T-helper 2 cell treated with Interferon-gamma antibody and Interleukin-4, amounts not matched to agents 5 μg/mL and 100 μg/mL, for 36 hours (primary cell): ENCODE data around the gene CDC26.
"Not testable (repeated sequence)": the region's sequence is repeated elsewhere in the genome, so short reads cannot be mapped to it uniquely, and the experiment has no call there.

Experiments used
- DNase-seq: peaks from one replicate; pipeline ENCODE4 v3.0.0; 2021; ENCODE audit warnings: low spot score
- H3K27ac Mint-ChIP-seq: one replicate; pipeline ENCODE4 v1.8.0; 2021; ENCODE audit warnings: mild to moderate bottlenecking, mixed read lengths
- H3K27me3 Mint-ChIP-seq: one replicate; pipeline ENCODE4 v1.8.0; 2021; ENCODE audit warnings: low read depth, mixed read lengths
- H3K36me3 Mint-ChIP-seq: one replicate; pipeline ENCODE4 v1.8.0; 2021; ENCODE audit warnings: low read depth, mixed read lengths
- H3K4me1 Mint-ChIP-seq: one replicate; pipeline ENCODE4 v1.8.0; 2021; ENCODE audit warnings: low read depth, mixed read lengths
- H3K4me3 Mint-ChIP-seq: one replicate; pipeline ENCODE4 v1.8.0; 2022; ENCODE audit warnings: mild to moderate bottlenecking, moderate library complexity, mixed read lengths
- H3K9me3 Mint-ChIP-seq: one replicate; pipeline ENCODE4 v1.8.0; 2021; ENCODE audit warnings: mixed read lengths

CDC26 gene

DNA sequence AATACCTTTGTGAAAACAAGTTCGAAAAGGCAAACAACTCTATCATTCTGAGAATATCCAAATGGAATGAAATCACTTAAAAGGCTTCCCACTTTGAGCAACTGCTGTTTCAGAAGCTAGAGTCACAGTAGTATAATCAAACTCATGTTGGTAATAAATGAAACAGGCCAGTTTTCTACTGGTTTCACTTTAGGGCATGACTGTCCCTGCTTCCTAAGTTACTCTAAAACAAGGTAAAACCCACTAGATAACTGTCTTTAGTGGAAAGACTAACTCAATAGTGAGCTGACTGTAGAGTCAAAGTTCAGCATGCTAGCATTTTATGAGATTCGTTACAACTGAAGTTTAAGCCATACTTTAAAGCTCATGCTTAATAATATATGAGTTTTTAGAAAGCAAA lies 6.0 kb downstream of the CDC26 start:
- no peaks in the 10 kb centered on the region for H3K27me3 Mint-ChIP-seq
- peaks cover 34% of the 10 kb centered on the region for H3K36me3 Mint-ChIP-seq
- no peak overlapping the region for H3K4me3 Mint-ChIP-seq
- peak overlapping the region; percentile 16 for H3K27ac Mint-ChIP-seq
- no peak for DNase-seq
- peaks cover 8% of the 10 kb centered on the region for H3K4me1 Mint-ChIP-seq
- no peaks in the 10 kb centered on the region for H3K9me3 Mint-ChIP-seq

DNA sequence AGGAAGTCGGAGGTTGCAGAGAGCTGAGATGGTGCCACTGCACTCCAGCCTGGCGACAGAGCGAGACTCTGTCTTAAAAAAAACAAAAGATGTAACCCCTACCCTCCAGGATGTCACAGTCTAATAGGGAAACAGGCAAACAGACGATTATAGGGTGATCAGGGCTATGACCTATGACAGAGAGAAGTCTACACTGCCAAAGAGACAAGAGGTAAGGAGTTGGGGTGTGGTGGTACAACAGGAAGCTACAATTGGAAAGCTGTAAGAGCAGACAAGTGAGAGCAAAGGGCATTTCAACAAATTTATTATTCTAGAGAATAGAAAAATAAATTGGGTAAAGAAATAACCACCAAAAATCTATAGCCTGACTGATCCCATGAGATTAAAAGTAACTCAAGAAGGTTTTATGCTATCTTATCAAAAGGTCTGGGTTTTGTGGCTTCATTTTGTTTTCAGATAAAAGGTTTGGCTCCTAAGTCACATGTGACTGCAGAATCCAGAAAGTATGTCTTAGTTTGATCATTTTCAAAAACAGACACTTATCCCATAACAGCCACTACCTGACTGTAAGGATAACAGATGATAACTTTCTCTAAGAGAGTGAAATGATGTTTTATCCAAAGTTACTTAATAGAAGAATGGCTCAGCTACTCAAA lies 7.3 kb downstream of the CDC26 start:
- H3K27ac Mint-ChIP-seq = no peak overlapping the region
- H3K9me3 Mint-ChIP-seq = no peaks in the 10 kb centered on the region
- H3K4me3 Mint-ChIP-seq = no peak overlapping the region
- H3K4me1 Mint-ChIP-seq = peaks cover 4% of the 10 kb centered on the region
- peaks cover 32% of the 10 kb centered on the region for H3K36me3 Mint-ChIP-seq
- H3K27me3 Mint-ChIP-seq = no peaks in the 10 kb centered on the region
- no peak for DNase-seq

DNA sequence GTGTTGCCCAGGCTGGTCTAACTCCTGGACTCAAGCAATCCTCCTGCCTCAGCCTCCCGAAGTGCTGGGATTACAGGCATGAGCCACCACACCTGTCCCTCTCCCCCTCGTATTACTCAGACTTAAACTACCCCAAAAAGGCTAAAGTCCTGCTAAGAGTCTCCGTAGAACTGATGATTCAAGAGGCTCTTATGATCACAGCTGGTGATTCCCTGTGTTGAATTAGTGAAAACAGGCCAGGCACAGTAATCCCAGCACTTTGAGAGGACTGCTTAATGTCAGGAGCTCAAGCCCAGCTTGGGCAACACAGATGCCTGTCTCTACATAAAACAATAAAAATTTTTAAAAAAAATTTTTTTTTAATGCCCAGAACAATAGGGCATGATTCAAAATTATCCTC lies 9.2 kb downstream of the CDC26 start:
- H3K9me3 Mint-ChIP-seq = no peaks in the 10 kb centered on the region
- no peak for DNase-seq
- no peak overlapping the region for H3K4me3 Mint-ChIP-seq
- peaks cover 4% of the 10 kb centered on the region for H3K4me1 Mint-ChIP-seq
- H3K27me3 Mint-ChIP-seq = no peaks in the 10 kb centered on the region
- H3K27ac Mint-ChIP-seq = no peak overlapping the region
- peaks cover 35% of the 10 kb centered on the region for H3K36me3 Mint-ChIP-seq

DNA sequence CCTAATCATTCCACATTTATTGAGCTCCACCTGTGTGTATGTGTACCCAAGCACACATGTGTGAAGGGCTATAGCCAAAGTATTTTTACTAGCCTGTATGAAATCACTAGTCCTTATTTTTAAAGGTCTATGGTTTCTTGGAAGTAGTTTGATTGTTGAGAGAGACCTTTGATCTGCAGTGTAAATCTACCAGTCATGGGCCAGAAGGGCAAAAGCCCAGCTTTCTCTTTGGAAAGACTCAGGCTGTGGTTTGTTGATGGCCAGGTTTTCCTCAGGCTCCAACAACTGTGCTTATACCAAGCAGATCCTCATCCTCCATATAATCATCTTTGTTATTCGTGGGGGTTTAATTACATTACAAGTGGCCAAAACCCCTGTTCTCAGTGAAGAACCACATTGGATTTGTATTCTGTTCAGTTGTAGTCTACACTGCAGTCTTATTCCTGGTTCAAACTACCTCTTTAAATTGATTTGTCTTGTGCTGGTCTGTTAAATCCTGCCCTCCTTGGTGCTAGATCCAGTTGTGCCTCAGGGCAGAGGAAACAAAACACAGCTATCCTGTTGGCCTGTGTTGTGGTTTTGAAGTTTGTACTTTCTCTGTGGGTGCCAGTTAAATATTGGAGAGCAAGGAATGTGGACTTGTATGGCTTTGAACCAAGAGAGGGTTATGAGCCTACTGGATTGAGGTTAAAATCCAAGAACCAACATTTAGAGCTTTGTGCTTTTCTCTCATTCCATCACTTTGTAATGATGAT lies 13.3 kb downstream of the CDC26 start:
- no peaks in the 10 kb centered on the region for H3K4me1 Mint-ChIP-seq
- peaks cover 33% of the 10 kb centered on the region for H3K36me3 Mint-ChIP-seq
- H3K9me3 Mint-ChIP-seq = no peaks in the 10 kb centered on the region
- no peak overlapping the region for H3K4me3 Mint-ChIP-seq
- H3K27me3 Mint-ChIP-seq = no peaks in the 10 kb centered on the region
- DNase-seq = no peak
- H3K27ac Mint-ChIP-seq = no peak overlapping the region

DNA sequence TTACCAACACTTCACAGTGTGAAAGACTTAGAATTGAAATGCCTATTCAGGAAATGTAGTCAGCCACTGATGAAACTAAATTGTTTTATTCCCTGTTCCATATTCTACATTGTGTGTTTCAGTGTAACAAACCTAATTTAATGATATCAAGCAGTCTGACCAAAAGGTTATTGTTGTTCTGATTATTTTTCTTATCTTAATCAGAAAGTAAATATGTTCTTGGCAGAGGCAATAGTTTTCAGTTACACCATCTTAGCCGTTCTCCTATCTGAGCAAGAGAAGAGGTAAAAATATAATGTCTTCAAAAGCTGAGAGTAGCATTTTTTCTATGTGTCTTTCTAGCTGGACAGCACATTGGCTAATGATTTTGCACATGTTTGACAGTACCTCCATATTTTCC lies 17.1 kb downstream of the CDC26 start:
- Mint-ChIP-seq H3K36me3 (peaks cover 26% of the 10 kb centered on the region), H3K4me3 (no peak overlapping the region), H3K27ac (no peak overlapping the region), H3K4me1 (no peaks in the 10 kb centered on the region), H3K9me3 (no peaks in the 10 kb centered on the region), H3K27me3 (no peaks in the 10 kb centered on the region)
- DNase-seq = no peak

DNA sequence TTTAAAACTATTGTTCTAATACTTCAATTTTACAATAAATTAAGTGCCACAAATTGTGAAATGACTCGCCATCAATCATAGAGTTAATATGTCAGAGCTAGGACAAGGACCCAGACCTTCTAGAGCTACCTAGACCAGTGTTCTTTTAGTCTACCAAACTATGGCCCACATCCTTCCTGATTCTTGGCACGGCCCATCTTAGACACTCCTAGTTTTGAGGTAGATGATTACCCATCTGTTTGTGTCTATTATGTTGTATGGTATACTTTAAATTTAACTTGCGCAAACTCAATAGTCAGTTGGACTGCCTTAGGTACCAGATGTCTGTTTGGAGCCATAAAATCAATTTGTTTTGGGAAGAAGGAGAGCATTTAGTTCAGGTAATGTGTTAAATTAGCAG lies 17.5 kb downstream of the CDC26 start:
- H3K4me1 Mint-ChIP-seq = no peaks in the 10 kb centered on the region
- no peak overlapping the region for H3K4me3 Mint-ChIP-seq

DNA sequence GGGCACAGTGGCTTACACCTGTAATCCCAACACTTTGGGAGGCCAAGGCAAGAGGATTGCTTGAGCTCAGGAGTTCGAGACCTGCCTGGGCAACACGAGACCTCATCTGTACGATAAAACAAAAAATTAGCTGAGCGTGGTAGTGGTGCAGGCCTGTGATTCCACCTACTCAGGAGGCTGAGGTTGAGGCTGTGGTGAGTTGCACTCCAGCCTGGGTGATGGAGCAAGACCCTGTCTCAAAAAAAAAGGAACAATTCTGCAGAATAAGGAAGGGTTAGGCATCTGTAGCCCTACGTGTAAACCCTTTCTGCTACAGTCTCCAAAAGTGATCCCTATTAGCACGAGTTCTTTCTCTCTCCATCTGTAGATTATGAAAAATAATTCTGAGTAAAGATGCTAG lies 19.9 kb downstream of the CDC26 start:
- Mint-ChIP-seq H3K4me1 (no peaks in the 10 kb centered on the region), H3K4me3 (no peak overlapping the region), H3K27me3 (no peaks in the 10 kb centered on the region), H3K36me3 (peaks cover 23% of the 10 kb centered on the region), H3K9me3 (peaks cover 3% of the 10 kb centered on the region), H3K27ac (no peak overlapping the region)
- DNase-seq = no peak

More for the DNA sequence above, 17.5 kb downstream of the CDC26 start:
- peaks cover 26% of the 10 kb centered on the region for H3K36me3 Mint-ChIP-seq
- DNase-seq = no peak
- H3K27me3 Mint-ChIP-seq = no peaks in the 10 kb centered on the region
- no peak overlapping the region for H3K27ac Mint-ChIP-seq
- H3K9me3 Mint-ChIP-seq = no peaks in the 10 kb centered on the region

DNA sequence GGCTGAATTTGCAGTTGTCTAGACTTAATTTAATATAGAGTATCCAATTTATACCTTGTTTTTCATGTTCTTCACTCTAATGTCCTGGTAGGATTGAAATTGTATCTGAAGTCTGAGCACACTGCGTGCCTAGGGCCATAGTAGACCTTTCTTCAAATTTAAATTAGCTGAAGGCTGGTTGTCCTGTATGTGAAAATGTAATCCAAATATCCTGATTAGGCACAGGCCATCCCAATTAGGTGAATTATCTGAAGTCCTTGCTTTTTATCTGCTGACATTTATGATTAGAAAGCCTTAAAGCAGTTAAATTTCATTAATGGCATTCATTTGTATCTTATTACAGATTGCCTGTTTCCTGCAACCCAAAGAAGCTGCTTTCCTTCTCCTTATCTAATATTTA lies 20.4 kb downstream of the CDC26 start:
- H3K36me3 Mint-ChIP-seq = peaks cover 19% of the 10 kb centered on the region
- H3K4me1 Mint-ChIP-seq = no peaks in the 10 kb centered on the region
- no peak for DNase-seq
- no peaks in the 10 kb centered on the region for H3K27me3 Mint-ChIP-seq
- peaks cover 3% of the 10 kb centered on the region for H3K9me3 Mint-ChIP-seq
- no peak overlapping the region for H3K27ac Mint-ChIP-seq
- H3K4me3 Mint-ChIP-seq = no peak overlapping the region

DNA sequence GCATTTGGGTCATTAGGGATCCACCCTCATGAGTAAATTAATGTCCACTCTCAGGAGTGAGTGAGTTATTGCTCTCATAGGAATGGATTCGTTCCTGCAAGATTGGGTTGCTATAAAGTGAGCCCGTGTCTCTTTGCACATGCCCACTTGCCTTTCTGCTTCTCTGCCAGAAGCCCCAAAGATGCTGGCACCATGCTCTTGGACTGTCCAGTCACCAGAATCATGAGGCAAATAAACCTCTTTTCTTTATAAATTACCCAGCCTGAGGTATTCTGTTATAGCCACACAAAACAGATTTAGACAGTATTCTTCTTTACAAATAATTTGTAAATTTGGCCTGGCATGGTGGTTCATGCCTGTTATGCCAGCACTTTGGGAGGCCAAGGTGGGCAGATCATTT lies 24.6 kb downstream of the CDC26 start:
- H3K4me1 Mint-ChIP-seq = no peaks in the 10 kb centered on the region
- DNase-seq = no peak
- no peak overlapping the region for H3K4me3 Mint-ChIP-seq
- H3K27me3 Mint-ChIP-seq = no peaks in the 10 kb centered on the region
- no peak overlapping the region for H3K27ac Mint-ChIP-seq
- peaks cover 14% of the 10 kb centered on the region for H3K36me3 Mint-ChIP-seq
- peaks cover 8% of the 10 kb centered on the region for H3K9me3 Mint-ChIP-seq

DNA sequence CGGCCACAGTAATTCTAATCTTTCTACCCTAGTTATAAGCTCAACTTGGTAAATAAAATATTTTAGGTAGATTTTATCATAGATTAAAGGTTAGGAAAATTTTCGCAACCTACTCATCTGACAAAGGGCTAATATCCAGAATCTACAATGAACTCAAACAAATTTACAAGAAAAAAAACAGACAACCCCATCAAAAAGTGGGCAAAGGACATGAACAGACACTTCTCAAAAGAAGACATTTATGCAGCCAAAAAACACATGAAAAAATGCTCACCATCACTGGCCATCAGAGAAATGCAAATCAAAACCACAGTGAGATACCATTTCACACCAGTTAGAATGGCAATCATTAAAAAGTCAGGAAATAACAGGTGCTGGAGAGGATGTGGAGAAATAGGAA lies 25.7 kb downstream of the CDC26 start:
- H3K36me3 Mint-ChIP-seq = peaks cover 14% of the 10 kb centered on the region
- not testable (repeated sequence) for H3K9me3 Mint-ChIP-seq, H3K27me3 Mint-ChIP-seq, H3K4me3 Mint-ChIP-seq, H3K27ac Mint-ChIP-seq, H3K4me1 Mint-ChIP-seq, DNase-seq

DNA sequence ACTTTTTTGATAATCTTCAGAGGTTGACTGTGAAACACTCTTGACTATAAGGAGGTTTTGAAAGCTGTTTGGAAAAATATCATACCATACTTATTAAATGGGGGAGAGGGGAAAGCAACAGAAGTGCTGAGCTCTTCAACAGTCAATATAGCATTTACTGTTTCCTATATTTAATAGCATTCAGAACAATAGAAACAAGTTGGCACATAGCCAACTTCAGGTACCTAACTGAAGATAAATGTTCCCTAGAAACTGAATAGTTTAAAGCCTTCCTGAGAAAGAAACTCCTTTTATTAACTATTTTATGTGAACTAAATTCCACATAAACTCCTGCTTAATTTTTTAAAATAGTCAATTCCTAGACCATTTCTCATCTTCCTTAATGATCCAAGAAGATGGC lies 27.7 kb downstream of the CDC26 start:
- H3K4me3 Mint-ChIP-seq = no peak overlapping the region
- H3K27ac Mint-ChIP-seq = no peak overlapping the region
- peaks cover 8% of the 10 kb centered on the region for H3K9me3 Mint-ChIP-seq
- H3K27me3 Mint-ChIP-seq = no peaks in the 10 kb centered on the region
- H3K36me3 Mint-ChIP-seq = peaks cover 14% of the 10 kb centered on the region
- H3K4me1 Mint-ChIP-seq = no peaks in the 10 kb centered on the region
- no peak for DNase-seq

DNA sequence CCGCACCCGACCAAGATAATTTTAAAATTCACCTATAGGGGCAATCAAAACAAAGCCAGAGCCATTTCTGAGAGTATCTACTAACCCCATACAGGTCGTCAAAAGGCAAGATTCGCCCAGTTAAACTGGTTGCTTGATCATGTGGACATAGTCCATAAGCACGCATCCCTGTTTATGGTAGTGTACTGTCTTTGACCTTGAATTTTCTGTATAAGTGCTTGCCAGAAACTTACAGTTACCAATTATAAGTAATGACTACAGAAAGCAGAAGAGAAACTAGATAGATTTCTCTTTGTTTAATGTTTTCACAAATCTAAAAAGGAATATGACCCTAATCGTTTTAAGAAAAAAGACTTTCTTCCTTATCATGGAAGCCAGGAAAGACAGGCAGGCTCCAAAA lies 28.4 kb downstream of the CDC26 start:
- no peak overlapping the region for H3K4me3 Mint-ChIP-seq
- peaks cover 8% of the 10 kb centered on the region for H3K9me3 Mint-ChIP-seq
- H3K4me1 Mint-ChIP-seq = no peaks in the 10 kb centered on the region
- H3K27me3 Mint-ChIP-seq = no peaks in the 10 kb centered on the region
- H3K27ac Mint-ChIP-seq = no peak overlapping the region
- H3K36me3 Mint-ChIP-seq = peaks cover 13% of the 10 kb centered on the region
- DNase-seq = no peak

DNA sequence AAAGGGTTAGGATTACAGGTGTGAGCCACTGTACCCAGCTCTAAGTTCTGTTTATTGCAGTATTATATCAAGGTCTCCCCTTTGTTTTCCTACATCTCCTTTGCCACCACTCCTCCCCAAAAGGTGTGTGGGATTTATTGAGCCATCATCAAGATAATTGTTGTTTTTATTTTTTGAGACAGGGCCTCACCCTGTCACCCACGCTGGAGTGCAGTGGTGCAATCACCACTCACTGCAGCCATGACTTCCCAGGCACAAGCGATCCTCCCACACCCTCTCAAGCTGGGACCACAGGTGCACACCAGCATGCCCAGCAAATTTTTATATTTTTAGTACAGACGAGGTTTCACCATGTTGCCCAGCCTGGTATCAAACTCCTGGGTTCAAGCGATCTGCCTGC lies 29.5 kb downstream of the CDC26 start:
- Mint-ChIP-seq H3K36me3 (peaks cover 9% of the 10 kb centered on the region), H3K27me3 (no peaks in the 10 kb centered on the region), H3K4me1 (no peaks in the 10 kb centered on the region), H3K27ac (no peak overlapping the region), H3K9me3 (peaks cover 8% of the 10 kb centered on the region), H3K4me3 (no peak overlapping the region)
- no peak for DNase-seq

DNA sequence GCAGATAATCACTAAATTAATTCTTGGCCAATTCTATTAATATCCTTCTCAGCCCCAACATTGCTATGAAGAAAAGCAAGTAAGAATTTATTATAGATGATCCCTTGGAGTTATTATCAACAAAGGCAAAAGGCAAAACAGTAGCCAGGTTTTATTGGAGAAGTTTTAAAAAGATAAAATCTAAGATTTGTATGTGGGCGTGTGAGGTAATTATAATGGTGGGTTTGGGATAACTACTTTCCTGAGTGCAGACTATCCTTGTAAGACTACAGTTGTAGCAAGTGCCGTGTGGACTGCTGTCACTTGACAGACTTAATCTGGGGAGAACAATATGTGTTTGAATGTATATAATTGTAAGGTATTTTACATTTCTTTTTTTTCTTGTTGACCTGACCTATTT lies 30.8 kb downstream of the CDC26 start:
- Mint-ChIP-seq H3K4me1 (no peaks in the 10 kb centered on the region), H3K4me3 (no peak overlapping the region), H3K27me3 (no peaks in the 10 kb centered on the region), H3K36me3 (peaks cover 6% of the 10 kb centered on the region), H3K9me3 (peaks cover 5% of the 10 kb centered on the region), H3K27ac (no peak overlapping the region)
- no peak for DNase-seq

DNA sequence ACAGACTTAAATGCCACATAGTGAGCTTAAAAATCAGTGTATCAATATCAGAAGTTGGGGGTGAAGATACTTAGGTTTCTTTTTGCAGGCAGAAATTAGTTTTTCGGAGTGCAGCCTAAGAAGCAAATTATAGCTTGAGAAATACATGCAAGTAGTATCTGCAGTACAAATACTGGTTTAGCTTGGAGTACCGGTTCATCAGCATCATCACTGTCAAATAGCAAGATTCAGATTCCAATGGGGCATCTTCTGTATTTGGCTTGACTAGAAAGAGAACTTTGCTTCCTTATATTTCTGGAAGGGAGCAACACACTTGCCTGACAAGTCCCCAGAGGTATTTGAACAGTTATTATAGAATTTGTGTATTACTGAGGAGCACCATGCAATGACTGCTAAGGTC lies 34.2 kb downstream of the CDC26 start:
- H3K4me1 Mint-ChIP-seq = peaks cover 10% of the 10 kb centered on the region
- no peak overlapping the region for H3K27ac Mint-ChIP-seq
- no peaks in the 10 kb centered on the region for H3K9me3 Mint-ChIP-seq
- H3K36me3 Mint-ChIP-seq = no peaks in the 10 kb centered on the region
- H3K27me3 Mint-ChIP-seq = no peaks in the 10 kb centered on the region
- H3K4me3 Mint-ChIP-seq = no peak overlapping the region
- no peak for DNase-seq
